HUDEP-2 (cell line): ENCODE data around the gene ARMH3.
"Not testable (repeated sequence)": the region's sequence is repeated elsewhere in the genome, so short reads cannot be mapped to it uniquely, and the experiment has no call there.

Source experiments
- DNase-seq, 76 experiments: peaks; one replicate each; lab custom pipeline; 2025; ENCODE audit not compliant: unreplicated experiment in 76 of 76; lab: John Stamatoyannopoulos, UW

Gene ARMH3

GRCh38 chr10:102046095-102046494 is 9.9 kb downstream of the ARMH3 start:
- no peak for DNase-seq

GRCh38 chr10:102045292-102045691 is 10.7 kb downstream of the ARMH3 start:
- no peak for DNase-seq

- DNase-seq, result no peak
These were observed 15.5 kb downstream of the ARMH3 start for GRCh38 chr10:102040305-102041050.

- DNase-seq, result no peak
These were observed 17.6 kb downstream of the ARMH3 start for GRCh38 chr10:102038410-102038809.

GRCh38 chr10:102035807-102036206 is 20.2 kb downstream of the ARMH3 start:
- not testable (repeated sequence) for DNase-seq

- no peak for DNase-seq
These were observed 22.2 kb downstream of the ARMH3 start for GRCh38 chr10:102033787-102034186.

GRCh38 chr10:102027261-102027660 is 28.7 kb downstream of the ARMH3 start:
- no peak for DNase-seq

GRCh38 chr10:102024799-102025198 is 31.2 kb downstream of the ARMH3 start:
- DNase-seq, result no peak

- no peak for DNase-seq
These were observed 35.0 kb downstream of the ARMH3 start for GRCh38 chr10:102020938-102021337.

GRCh38 chr10:102017295-102017694 is 38.7 kb downstream of the ARMH3 start:
- DNase-seq, result no peak

- no peak for DNase-seq
These were observed 39.6 kb downstream of the ARMH3 start for GRCh38 chr10:102016416-102016815.

- DNase-seq, result no peak
These were observed 45.0 kb downstream of the ARMH3 start for GRCh38 chr10:102010961-102011360.

- DNase-seq, result peak in 51 of 76 experiments; percentile 1 to 76 (median 34)
These were observed 46.1 kb downstream of the ARMH3 start for GRCh38 chr10:102009801-102010425.

- no peak for DNase-seq
These were observed 48.2 kb downstream of the ARMH3 start for GRCh38 chr10:102007796-102008195.

GRCh38 chr10:102007031-102007430 is 48.9 kb downstream of the ARMH3 start:
- DNase-seq, result not testable (repeated sequence)

GRCh38 chr10:102004376-102004775 is 51.6 kb downstream of the ARMH3 start:
- DNase-seq, result no peak

- no peak for DNase-seq
These were observed 52.4 kb downstream of the ARMH3 start for GRCh38 chr10:102003541-102003940.

GRCh38 chr10:102001435-102002068 is 54.4 kb downstream of the ARMH3 start:
- no peak for DNase-seq

- no peak for DNase-seq
These were observed 58.2 kb downstream of the ARMH3 start for GRCh38 chr10:101997803-101998202.

- no peak for DNase-seq
These were observed 60.4 kb downstream of the ARMH3 start for GRCh38 chr10:101995451-101996063.

- DNase-seq, result no peak
These were observed 62.2 kb downstream of the ARMH3 start for GRCh38 chr10:101993651-101994200.
